Nephron progenitor cell (in vitro differentiated cells): ENCODE data around the gene IGDCC3.

Experiments
- DNase-seq: peaks from one replicate; pipeline ENCODE4 v3.0.0; 2021
- H3K27ac Mint-ChIP-seq: 2 replicates; pipeline ENCODE4 v1.8.0; 2021; ENCODE audit warnings: mild to moderate bottlenecking, moderate library complexity, mixed read lengths
- H3K27me3 Mint-ChIP-seq: 2 replicates; pipeline ENCODE4 v1.8.0; 2021; ENCODE audit warnings: mild to moderate bottlenecking, low read depth, mixed read lengths; ENCODE audit not compliant: poor library complexity
- H3K36me3 Mint-ChIP-seq: 2 replicates; pipeline ENCODE4 v1.8.0; 2021; ENCODE audit warnings: low read depth, mixed read lengths
- H3K4me1 Mint-ChIP-seq: 2 replicates; pipeline ENCODE4 v1.8.0; 2021; ENCODE audit warnings: mixed read lengths
- H3K4me3 Mint-ChIP-seq: 2 replicates; pipeline ENCODE4 v1.8.0; 2021; ENCODE audit warnings: mild to moderate bottlenecking, moderate library complexity, mixed read lengths
- H3K9me3 Mint-ChIP-seq: 2 replicates; pipeline ENCODE4 v1.8.0; 2021; ENCODE audit warnings: mild to moderate bottlenecking, moderate library complexity, mixed read lengths
- TF ChIP-seq, protein P1 (sequence below): fragments of 200-600 bp; sonication (generic); IDR thresholded peaks from 2 replicates; pipeline ENCODE4 v1.5.0; 2021; ENCODE audit warnings: antibody characterized with exemption

The IGDCC3 gene

DNA sequence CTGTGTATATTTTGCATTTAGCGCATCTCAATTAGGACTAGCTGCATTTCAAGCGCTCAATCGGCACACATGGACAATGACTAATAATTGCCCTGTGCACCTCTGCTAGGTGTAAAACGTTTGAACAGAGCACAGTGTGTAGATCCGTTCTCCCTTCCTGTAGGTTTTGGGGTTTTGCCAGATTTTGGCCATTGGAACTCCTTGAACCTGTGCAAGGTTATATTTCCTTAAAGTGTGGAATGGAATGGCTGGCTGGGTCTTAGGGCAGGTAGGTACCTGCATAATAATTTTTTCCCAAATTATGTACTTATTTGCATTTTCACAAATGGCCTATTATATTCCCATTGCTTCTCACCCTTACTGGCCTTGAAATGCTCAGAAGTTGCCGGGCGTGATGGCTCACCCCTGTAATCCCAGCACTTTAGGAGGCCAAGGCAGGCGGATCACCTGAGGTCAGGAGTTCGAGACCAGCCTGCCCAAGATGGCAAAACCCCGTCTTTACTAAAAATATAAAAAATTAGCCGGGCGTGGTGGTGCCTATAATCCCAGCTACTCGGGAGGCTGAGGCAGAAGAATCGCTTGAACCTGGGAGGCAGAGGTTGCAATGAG lies 72.5 kb downstream of the IGDCC3 start:
- Mint-ChIP-seq H3K4me3 (no peak overlapping the region), H3K36me3 (no peaks in the 10 kb centered on the region), H3K27ac (peak overlapping the region; percentile 100), H3K27me3 (peaks cover 8% of the 10 kb centered on the region), H3K4me1 (peaks cover 44% of the 10 kb centered on the region), H3K9me3 (no peaks in the 10 kb centered on the region)
- TF ChIP-seq, protein P1, sequence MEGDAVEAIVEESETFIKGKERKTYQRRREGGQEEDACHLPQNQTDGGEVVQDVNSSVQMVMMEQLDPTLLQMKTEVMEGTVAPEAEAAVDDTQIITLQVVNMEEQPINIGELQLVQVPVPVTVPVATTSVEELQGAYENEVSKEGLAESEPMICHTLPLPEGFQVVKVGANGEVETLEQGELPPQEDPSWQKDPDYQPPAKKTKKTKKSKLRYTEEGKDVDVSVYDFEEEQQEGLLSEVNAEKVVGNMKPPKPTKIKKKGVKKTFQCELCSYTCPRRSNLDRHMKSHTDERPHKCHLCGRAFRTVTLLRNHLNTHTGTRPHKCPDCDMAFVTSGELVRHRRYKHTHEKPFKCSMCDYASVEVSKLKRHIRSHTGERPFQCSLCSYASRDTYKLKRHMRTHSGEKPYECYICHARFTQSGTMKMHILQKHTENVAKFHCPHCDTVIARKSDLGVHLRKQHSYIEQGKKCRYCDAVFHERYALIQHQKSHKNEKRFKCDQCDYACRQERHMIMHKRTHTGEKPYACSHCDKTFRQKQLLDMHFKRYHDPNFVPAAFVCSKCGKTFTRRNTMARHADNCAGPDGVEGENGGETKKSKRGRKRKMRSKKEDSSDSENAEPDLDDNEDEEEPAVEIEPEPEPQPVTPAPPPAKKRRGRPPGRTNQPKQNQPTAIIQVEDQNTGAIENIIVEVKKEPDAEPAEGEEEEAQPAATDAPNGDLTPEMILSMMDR: no peak
- no peak for DNase-seq

DNA sequence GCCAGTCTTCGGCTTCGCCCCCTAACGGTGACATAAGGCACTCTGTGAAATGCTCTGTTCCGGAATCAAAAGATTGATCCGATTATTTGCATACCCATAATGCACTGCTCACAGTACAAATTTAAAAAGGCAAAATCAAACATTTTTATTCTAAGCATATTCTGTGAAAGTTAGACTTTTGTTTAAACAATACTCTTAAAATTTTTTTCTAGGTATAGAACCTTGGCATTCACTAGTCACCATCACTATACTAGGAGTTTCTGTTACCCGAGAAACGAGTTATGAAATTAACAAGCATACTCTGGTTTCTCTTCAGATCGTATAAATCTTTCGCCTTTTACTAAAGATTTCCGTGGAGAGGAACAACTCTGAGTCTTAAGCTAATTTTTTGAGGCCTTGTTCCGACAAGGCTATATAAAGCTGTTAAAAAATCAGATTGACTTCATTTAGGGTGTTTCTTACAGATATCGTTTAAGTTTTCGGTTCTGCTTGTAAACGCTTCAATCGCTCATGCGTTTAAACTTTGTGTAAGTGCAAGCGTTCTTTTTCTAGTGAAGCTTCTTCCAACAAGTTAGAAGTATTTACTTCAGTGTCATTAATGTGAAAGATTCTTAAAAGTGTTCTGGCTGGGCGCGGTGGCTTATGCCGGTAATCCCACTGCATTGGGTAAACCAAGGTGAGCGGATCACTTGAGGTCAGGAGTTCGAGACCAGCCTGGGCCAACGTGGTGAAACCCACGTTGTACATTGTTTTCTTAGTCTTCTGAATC lies 73.2 kb downstream of the IGDCC3 start, which contains the start of gene RNU5B-1:
RNU5B-1 (plus strand) TSS at position 297 of the 769 bp plus-strand sequence.
- Mint-ChIP-seq H3K27ac (peak within 1 kb of the TSS; percentile 100), H3K4me1 (peaks cover 44% of the 10 kb centered on the region), H3K4me3 (peak within 1 kb of the TSS; percentile 84), H3K27me3 (peaks cover 8% of the 10 kb centered on the region), H3K36me3 (no peaks in the 10 kb centered on the region), H3K9me3 (no peaks in the 10 kb centered on the region)
- DNase-seq: peak; percentile 79
- TF ChIP-seq, protein P1: peak; percentile 85

DNA sequence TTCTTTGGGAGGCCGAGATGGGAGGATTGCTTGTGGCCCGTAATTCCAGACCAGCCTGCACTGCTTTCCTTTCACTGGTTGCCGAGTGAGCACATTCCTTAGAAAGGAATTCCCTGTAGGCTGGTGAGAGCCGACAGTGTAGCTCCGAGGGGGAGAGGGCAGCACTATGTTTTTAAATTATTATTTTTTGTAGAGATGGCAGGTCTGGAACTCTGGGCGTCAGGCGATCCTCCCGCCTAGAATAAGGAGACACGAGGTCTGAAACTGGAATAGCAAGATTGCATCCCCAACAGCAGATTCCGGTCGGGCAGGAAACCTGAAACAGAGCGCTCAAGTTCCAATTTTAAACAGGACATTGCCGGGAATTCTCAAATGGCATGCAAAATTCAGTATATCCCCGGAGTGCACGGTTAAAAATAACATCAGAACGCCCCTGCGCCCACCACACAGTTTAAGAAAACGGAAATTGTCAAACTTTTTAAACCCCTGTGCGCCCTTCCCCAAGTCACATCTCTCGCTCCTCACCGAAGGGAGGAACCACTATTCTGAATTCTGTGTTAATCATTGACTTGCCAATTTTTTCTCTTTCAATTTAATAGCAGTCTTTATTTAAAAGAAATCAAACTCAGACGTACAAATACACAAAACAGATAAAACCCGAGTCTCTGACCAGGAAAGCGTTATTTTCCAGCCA lies 74.0 kb downstream of the IGDCC3 start:
- H3K27me3 Mint-ChIP-seq: peaks cover 6% of the 10 kb centered on the region
- TF ChIP-seq, protein P1: no peak
- DNase-seq: peak; percentile 36
- peaks cover 47% of the 10 kb centered on the region for H3K4me1 Mint-ChIP-seq
- H3K36me3 Mint-ChIP-seq: no peaks in the 10 kb centered on the region
- H3K27ac Mint-ChIP-seq: peak overlapping the region; percentile 100
- peak overlapping the region; percentile 84 for H3K4me3 Mint-ChIP-seq
- H3K9me3 Mint-ChIP-seq: no peaks in the 10 kb centered on the region

DNA sequence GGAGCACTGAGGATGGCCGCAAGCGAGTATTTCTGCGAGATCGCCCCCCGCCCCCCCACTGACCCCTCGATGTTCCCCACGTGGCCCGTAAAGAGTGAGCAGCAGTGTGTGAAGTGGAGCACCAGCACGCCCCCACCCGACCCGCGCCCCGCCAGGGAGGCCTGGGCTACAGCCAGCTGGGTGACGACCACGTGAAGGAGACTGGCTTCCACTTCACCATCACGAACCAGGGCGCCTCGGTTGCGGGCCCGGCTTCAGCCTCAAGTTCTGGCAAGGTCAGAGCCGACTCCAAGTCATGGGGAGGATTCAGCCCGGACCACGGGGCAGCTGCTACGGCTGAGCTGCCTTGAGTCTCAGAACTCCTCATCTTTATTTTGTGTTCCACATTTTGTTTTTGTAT lies 75.7 kb downstream of the IGDCC3 start:
- no peak for DNase-seq
- TF ChIP-seq, protein P1: no peak
- peaks cover 61% of the 10 kb centered on the region for H3K4me1 Mint-ChIP-seq
- H3K27ac Mint-ChIP-seq: no peak overlapping the region
- no peak overlapping the region for H3K4me3 Mint-ChIP-seq
- H3K9me3 Mint-ChIP-seq: no peaks in the 10 kb centered on the region
- H3K27me3 Mint-ChIP-seq: peaks cover 8% of the 10 kb centered on the region
- no peaks in the 10 kb centered on the region for H3K36me3 Mint-ChIP-seq

DNA sequence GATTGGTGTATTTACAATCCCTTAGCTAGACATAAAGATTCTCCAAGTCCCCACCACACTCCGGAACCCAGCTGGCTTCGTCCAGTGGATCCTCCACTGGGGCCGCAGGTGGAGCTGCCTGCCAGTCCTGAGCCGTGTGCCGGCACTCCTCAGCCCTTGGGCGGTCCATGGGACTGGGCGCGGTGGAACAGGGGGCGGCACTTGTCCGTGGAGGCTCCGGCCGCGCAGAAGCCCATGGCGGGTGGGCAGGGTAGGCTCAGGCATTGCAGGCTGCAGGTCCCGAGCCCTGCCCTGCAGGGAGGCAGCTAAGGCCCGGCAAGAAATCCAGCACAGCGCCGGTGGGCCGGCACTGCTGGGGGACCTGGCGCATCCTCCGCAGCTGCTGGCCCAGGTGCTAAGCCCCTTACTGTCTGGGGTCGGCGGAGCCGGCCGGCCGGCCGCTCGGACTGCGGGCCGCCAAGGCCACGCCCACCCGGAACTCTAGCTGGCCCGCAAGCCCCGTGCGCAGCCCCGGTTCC lies 76.8 kb downstream of the IGDCC3 start:
- TF ChIP-seq, protein P1: no peak
- H3K4me3 Mint-ChIP-seq: no peak overlapping the region
- peaks cover 58% of the 10 kb centered on the region for H3K4me1 Mint-ChIP-seq
- H3K27me3 Mint-ChIP-seq: peaks cover 8% of the 10 kb centered on the region
- H3K36me3 Mint-ChIP-seq: no peaks in the 10 kb centered on the region
- no peaks in the 10 kb centered on the region for H3K9me3 Mint-ChIP-seq
- no peak overlapping the region for H3K27ac Mint-ChIP-seq
- DNase-seq: no peak
